ENCODE measurements around the gene PLEKHA7. TPM values are rescaled to one million over a fixed set of nuclear protein-coding genes. Genes with fewer than 3 reads are reported as not detected.

The PLEKHA7 gene
- total RNA-seq, 4 donors from 2014 or later, result 24.1 to 49.3 (median 28.8) TPM

DNA sequence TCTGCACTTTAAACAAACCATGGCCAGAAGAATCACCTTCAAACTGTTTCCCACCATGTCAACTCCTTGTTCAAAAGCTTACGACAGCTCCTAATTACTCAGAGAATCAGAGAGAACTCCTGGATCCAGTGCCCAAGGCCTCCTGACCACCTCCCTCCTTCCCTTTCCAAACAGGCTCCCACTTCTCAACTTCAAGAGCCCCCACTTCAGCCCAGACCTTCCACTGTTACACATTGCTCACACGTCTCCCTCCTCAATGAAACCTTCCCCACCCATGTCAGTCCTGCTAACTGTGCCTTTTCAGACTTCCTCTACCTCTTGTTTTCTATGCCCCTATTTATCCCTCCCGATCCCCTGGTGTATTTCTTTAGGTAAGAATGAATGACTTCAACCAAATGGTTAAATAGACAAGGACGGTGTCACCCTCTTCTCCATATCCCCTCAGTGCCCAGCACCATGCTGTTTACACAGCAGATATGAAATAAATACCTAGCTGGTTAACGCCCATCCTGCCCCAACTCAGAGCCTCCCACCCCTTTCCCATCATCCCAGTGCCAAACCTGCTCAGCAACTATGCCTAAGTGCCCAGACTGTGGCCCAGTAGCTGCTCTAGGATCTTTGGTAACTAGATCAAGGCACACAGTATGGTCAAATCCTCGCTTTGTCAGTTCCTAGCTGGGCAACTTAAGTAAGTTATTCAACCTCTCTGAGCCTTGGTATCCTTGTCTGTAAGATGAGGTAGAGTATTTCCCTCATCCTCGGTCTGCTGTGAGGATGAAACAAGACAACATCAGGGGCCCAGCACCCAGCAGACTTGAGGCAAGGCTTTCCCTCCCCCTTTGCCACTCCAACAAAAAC is 36.8 kb downstream of the PLEKHA7 start:
- no peak for ATAC-seq (ENCODE audit: low FRiP score)
- TF ChIP-seq, protein P1, sequence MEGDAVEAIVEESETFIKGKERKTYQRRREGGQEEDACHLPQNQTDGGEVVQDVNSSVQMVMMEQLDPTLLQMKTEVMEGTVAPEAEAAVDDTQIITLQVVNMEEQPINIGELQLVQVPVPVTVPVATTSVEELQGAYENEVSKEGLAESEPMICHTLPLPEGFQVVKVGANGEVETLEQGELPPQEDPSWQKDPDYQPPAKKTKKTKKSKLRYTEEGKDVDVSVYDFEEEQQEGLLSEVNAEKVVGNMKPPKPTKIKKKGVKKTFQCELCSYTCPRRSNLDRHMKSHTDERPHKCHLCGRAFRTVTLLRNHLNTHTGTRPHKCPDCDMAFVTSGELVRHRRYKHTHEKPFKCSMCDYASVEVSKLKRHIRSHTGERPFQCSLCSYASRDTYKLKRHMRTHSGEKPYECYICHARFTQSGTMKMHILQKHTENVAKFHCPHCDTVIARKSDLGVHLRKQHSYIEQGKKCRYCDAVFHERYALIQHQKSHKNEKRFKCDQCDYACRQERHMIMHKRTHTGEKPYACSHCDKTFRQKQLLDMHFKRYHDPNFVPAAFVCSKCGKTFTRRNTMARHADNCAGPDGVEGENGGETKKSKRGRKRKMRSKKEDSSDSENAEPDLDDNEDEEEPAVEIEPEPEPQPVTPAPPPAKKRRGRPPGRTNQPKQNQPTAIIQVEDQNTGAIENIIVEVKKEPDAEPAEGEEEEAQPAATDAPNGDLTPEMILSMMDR (IDR thresholded peaks at IDR 0.05), result no peak
- DNase-seq (ENCODE audit: low spot score), result no peak

DNA sequence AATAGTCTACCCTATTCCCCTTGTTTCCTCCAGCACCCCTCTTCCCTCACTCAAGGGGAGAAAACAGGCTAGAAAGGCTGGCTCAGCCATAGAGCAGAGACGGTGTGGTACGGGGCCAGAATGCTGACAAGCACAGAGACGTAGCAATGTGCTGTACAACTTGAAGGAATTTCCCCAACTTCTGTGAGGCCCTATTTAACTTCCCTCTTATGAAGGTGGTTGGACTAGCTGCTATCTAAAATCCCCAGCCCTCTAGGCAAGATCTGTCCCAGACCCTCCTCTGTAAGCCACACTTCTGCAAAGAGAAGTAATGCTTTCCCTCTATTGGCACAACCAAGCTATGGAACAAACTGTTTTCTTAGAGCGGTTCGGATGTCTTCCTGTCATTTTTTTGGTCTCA is 37.8 kb downstream of the PLEKHA7 start:
- ATAC-seq (ENCODE audit: low FRiP score) (no peak), DNase-seq (ENCODE audit: low spot score) (no peak)
- TF ChIP-seq, protein P1 (IDR thresholded peaks at IDR 0.05), result no peak

DNA sequence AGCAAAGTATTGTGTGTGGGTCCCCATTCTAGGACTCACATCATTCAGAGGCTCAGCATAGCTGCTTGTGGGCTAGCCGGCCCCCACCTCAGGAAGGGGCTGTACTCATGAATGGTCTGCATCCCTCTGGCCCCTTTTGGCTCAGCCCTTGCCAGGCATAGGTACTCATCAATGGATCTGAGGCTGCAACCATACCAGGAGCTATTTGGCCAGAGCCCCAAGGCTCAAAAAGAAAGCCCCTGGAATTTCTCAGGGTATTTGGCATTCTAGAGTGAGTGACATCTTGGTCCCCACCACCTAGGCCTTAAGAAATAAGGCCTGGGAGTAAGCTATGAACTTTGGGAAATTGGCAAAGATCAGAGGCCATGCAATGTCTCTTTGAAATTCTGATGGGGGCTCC is 38.3 kb downstream of the PLEKHA7 start:
- DNase-seq (ENCODE audit: low spot score) (no peak), ATAC-seq (ENCODE audit: low FRiP score) (no peak)
- TF ChIP-seq, protein P1 (IDR thresholded peaks at IDR 0.05), result no peak

DNA sequence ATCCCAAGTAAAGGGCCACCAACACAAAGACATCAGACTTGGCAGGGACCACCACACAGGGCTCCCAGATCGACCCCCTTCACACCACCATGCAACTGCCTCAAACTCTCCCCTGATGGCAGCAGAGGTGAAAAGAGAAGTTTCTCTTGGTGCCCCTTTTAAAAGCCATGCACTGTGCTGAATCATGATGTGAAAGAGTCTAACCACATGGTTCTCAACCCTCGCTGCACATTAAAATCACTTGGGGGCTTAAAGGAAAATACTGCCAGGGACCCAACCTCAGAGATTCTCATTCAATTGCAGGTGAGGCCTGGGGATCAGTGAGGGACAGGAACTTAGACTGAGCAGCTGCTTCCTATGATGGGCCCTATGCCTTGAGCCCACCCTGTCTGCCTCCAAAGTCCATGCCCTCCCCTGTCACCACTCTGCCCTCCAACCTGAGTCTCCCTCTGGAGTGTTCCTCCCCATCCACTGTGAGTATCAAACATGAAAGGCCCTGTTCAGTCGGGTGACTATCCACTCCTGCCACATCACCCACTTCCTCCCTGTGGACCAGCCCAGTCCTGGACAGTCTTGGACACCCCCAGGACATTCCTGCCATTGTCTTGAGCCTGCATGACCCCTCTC is 40.8 kb downstream of the PLEKHA7 start:
- TF ChIP-seq, protein P1 (IDR thresholded peaks at IDR 0.05), result no peak
- ATAC-seq (ENCODE audit: low FRiP score), result no peak
- DNase-seq (ENCODE audit: low spot score), result no peak

DNA sequence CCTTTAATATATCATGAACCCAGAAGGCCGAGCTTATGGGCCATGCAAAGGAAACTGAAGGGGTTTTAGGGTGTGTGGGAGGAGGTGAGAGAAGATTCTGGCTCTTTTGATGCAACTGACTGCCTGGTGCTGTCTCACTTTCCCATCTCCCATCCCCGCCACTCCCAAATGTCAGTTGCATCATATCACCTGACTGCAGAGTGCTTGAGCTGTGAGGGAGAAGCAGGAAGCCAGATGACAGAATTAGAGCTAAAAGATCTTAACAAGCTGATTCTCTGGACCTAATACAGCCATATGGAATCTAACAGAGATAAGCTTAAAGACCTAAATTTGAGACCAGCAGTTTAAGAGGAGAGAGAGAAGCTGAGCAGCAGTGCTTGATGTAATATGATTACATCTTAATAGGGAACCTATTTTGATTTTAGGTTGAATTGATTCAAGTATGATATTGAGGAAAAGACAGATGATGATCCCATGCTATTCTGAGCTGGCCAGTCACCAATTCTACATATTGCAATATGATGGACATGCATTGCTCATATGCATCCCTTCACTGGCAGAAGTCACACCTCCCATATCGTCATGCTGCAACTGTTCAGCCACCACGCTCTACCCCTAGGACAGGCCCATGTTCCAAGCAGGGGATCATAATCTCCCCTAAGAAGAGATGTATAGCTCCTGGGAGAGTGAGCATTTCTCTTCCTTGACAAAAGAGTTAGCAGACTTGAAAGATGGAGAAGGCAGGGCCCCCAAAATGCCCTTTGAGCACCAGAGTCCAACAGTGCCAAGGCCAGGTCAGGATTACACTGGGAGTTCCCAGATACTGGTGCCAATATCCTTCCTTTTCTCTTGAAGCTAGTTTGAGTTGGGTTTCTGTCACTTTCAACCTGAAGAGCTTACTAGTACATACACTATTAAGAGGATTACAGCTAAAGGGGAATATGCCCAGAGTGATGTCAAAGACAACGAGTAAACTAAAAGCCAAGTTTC is 44.9 kb downstream of the PLEKHA7 start:
- DNase-seq (ENCODE audit: low spot score) (no peak), ATAC-seq (ENCODE audit: low FRiP score) (no peak)
- TF ChIP-seq, protein P1 (IDR thresholded peaks at IDR 0.05), result no peak

DNA sequence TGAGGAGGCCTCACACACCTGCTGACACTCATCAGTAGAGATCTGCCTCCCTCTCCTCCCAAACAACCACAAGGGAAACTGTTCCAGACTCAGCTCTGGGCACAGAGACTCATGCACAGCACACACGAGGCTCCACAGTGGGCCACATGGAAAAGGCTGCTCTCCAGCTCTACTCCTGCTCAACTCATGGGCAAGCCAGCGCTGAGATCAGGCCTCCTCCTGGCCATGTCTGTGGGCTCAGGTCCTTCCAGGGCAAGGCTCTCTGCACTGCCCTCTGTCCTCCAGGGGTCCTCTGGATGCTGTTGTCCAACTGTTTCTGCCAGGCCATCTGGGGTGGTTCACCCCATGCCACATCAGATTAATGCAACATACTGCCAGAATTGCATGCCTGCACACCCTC is 46.0 kb downstream of the PLEKHA7 start:
- TF ChIP-seq, protein P1 (IDR thresholded peaks at IDR 0.05), result no peak
- ATAC-seq (ENCODE audit: low FRiP score) (no peak), DNase-seq (ENCODE audit: low spot score) (no peak)

Measured in omental fat pad (tissue), 4 donors.